Heart left ventricle (tissue), 13 donors: ENCODE results near the gene SPECC1L.

Source experiments
- CTCF ChIP-seq, 12 donors: fragments of 200-600 bp; sonication (generic) in 4 of 12; IDR thresholded peaks; one replicate each; pipeline versions ENCODE4 v1.5.0 to v1.8.0; 2018 to 2022; ENCODE audit warnings: antibody characterized with exemption in 12 of 12, mild to moderate bottlenecking in 5 of 12
- POLR2A ChIP-seq, 2 donors: fragments of 450-650 bp; IDR thresholded peaks; one replicate each; pipeline ENCODE4 v1.6.1; 2017; ENCODE audit warnings: antibody characterized with exemption in 2 of 2, mild to moderate bottlenecking in 2 of 2, moderate library complexity in 2 of 2
- donor health status: ischemic (EF 13 %, LVEDD 7.1; RV severe dilation, severe dysfunction).
- donor health status: DM: no; HTN: yes; CAD: no.
- donor health status: DM: no; HTN: no; CAD: no.
- donor health status: ischemic (EF 25% LVEDD 6.9; RV normal size, moderate dysfunction).
- donor health status: ischemic (EF 25% LVEDD 5.7; RV mildly dilated, moderate dysfunction).
- donor health status: ischemic (EF 35%, LVEDD 5.7; RV mildly dilated, moderate dysfunction).
- donor health status: nonischemic (EF 11% LVEDD 7.7; RV severe dilation, severe dysfunction).
- donor health status: DM: yes; HTN: yes; CAD: no.
- donor health status: PGD.
- donor health status: ischemic (EF 29% LVEDD 5.4; RV normal size, mild dysfunction).
- donor health status: nonischemic (EF 23%, LVEDD 6.1; RV moderate dilation, normal function).

- no peak for TF ChIP-seq POLR2A (IDR thresholded peaks at IDR 0.05)
- TF ChIP-seq CTCF (IDR thresholded peaks at IDR 0.05), result no peak
Measured at GRCh38 chr22:24231706-24232105, 38.9 kb upstream of the SPECC1L start.
